Sigmoid colon (tissue), 7 donors: ENCODE data around the gene ABHD12. TPM values are rescaled to one million over a fixed set of nuclear protein-coding genes. Genes with fewer than 3 reads are reported as not detected.

ENCODE experiments used
- DNase-seq: peaks from one replicate; pipeline ENCODE4 v3.0.0-alpha.2; 2019
- H3K27ac ChIP-seq, 4 donors: fragments of 200-600 bp; sonication (generic); one replicate each; pipeline ENCODE4 v1.5.1; 2016 to 2019; ENCODE audit warnings: mild to moderate bottlenecking in 1 of 4
- H3K27me3 ChIP-seq, 3 donors: fragments of 200-600 bp; sonication (generic); one replicate each; pipeline ENCODE4 v1.5.1; 2019; ENCODE audit warnings: mild to moderate bottlenecking in 1 of 3
- H3K36me3 ChIP-seq, 4 donors: fragments of 200-600 bp; sonication (generic); one replicate each; pipeline ENCODE4 v1.5.1; 2016 to 2019
- H3K4me1 ChIP-seq, 4 donors: fragments of 200-600 bp; sonication (generic); one replicate each; pipeline ENCODE4 v1.5.1; 2017 to 2019
- H3K4me3 ChIP-seq, 4 donors: fragments of 200-600 bp; sonication (generic); one replicate each; pipeline ENCODE4 v1.5.1; 2017 to 2019; ENCODE audit warnings: mild to moderate bottlenecking in 2 of 4, moderate library complexity in 1 of 4
- H3K9me3 ChIP-seq, 4 donors: fragments of 200-600 bp in 3 of 4; sonication (generic) in 3 of 4; one replicate each; pipeline versions ENCODE4 v1.5.1 to v1.6.1; 2013 to 2019
- EP300 ChIP-seq, 4 donors: sonication (generic); formaldehyde crosslinking; IDR thresholded peaks; one replicate each; pipeline ENCODE4 v1.6.1; 2017; ENCODE audit warnings: antibody characterized with exemption in 4 of 4
- POLR2A ChIP-seq, 2 donors: fragments of 450-650 bp; IDR thresholded peaks; one replicate each; pipeline ENCODE4 v1.6.1; 2016; ENCODE audit warnings: antibody characterized with exemption in 2 of 2, mild to moderate bottlenecking in 2 of 2, moderate library complexity in 2 of 2
- POLR2AphosphoS5 ChIP-seq, 4 donors: sonication (generic); formaldehyde crosslinking; IDR thresholded peaks; one replicate each; pipeline ENCODE4 v1.6.1; 2017; ENCODE audit warnings: antibody characterized with exemption in 4 of 4
- WGBS, 2 donors: extraction: QIAGEN DNeasy Blood & Tissue Kit; methylation state at CpG; one replicate each; pipeline ENCODE4 v1.1.7; 2013; 5-methylcytosine and 5-hydroxymethylcytosine counted together
- intact Hi-C: fragments of 100-400 bp; cut with DNase I; formaldehyde crosslinking; loops from one replicate; pipeline ENCODE4 v1.15.1; 2023
- polyA plus RNA-seq, 3 donors: library from polyadenylated mRNA; stranded (reverse); fragments of 200-250 nt; gene quantifications; one replicate each; pipeline ENCODE4 v1.2.3, GENCODE V29; 2013
- total RNA-seq, 4 donors: library from RNA; depleted of rRNA; stranded (reverse); fragments of >200 nt; gene quantifications; one replicate each; pipeline ENCODE4 v1.1.0, GENCODE V29; 2016
- TF ChIP-seq, protein P1 (sequence below), 4 experiments: fragments of 450-650 bp in 3 of 4; fragments of 200-600 bp in 1 of 4; IDR thresholded peaks; one replicate each; pipeline ENCODE4 v1.5.1; 2016 to 2019; ENCODE audit warnings: antibody characterized with exemption in 4 of 4, mild to moderate bottlenecking in 3 of 4, moderate library complexity in 2 of 4
- donor health status: healthy with polysubstance abuse.
- donor health status: Bipolar disorder and iron deficiency.
- donor health status: healthy.

ABHD12 gene
- total and polyA plus RNA-seq, 7 donors = 18.9 to 49.0 (median 35.7) TPM

DNA sequence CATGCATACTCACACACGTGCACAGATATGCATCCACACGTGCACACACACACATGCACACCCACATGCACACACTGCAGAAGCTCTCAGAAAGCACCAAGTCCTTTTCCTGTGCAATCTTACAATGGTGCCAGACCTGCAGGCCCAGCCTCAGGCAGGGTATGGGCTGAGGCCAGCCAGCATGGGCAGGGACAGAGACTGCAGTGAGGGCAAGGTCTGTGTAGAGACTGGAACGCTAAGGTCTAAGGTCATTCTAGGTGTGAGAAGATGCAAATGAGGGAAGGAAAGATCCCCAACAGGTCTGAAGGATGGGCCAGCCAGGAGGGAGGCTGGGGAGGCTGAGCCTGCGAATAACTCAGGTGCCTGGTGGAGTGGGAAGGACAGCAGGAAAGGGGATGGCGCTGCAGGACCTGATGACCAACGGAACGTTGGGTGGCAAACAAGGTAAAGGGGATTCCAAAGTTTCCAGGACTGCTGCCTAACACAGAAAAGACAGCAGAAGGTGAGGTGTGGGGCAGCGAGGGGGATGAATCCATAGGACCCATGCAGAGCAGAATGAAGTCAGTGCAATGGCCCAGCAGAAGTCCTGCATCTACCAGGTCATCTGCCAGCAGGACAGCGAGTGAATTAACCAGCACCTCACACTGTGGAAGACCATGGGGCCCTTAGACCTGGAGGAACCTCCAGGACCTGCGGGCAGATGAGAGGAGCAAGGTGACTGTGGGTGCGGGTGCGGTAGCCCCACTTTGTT lies 67.0 kb downstream of the ABHD12 start:
- Histone ChIP-seq H3K9me3 (no peaks in the 10 kb centered on the region), H3K36me3 (peaks cover 0 to 29% (median 11%) of the 10 kb centered on the region in 4 donors), H3K4me1 (peaks cover 0 to 16% (median 8%) of the 10 kb centered on the region in 4 donors), H3K4me3 (no peak overlapping the region), H3K27ac (no peak overlapping the region), H3K27me3 (no peaks in the 10 kb centered on the region)
- intact Hi-C loops = no loop called here
- no peak for TF ChIP-seq POLR2AphosphoS5 (IDR thresholded peaks at IDR 0.05)
- TF ChIP-seq POLR2A (IDR thresholded peaks at IDR 0.05) = no peak
- TF ChIP-seq, protein P1, sequence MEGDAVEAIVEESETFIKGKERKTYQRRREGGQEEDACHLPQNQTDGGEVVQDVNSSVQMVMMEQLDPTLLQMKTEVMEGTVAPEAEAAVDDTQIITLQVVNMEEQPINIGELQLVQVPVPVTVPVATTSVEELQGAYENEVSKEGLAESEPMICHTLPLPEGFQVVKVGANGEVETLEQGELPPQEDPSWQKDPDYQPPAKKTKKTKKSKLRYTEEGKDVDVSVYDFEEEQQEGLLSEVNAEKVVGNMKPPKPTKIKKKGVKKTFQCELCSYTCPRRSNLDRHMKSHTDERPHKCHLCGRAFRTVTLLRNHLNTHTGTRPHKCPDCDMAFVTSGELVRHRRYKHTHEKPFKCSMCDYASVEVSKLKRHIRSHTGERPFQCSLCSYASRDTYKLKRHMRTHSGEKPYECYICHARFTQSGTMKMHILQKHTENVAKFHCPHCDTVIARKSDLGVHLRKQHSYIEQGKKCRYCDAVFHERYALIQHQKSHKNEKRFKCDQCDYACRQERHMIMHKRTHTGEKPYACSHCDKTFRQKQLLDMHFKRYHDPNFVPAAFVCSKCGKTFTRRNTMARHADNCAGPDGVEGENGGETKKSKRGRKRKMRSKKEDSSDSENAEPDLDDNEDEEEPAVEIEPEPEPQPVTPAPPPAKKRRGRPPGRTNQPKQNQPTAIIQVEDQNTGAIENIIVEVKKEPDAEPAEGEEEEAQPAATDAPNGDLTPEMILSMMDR (IDR thresholded peaks at IDR 0.05) = no peak
- no peak for TF ChIP-seq EP300 (IDR thresholded peaks at IDR 0.05)
- WGBS, 2 donors = 88 to 91% methylated on average over 12 of the region's 12 CpGs
- no peak for DNase-seq

DNA sequence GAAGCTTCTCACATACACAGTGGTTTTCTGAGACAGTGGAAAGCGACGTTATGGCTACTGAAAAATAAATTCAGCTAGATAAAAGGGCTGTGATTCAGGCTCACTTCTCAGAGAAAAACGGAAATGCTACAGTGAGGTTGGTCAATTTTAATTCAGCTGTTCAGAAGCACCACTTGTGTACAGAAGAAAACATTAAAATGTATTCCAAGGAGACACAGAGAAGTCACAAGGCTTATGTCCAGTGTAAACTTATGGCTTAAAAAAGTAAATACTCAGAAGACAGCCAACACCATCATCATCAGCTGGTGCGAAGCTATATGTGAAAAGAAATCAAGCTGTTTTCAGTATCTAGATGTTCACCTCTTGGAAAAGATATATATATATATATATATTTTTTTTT lies 68.6 kb downstream of the ABHD12 start:
- no peak for DNase-seq
- Histone ChIP-seq H3K4me3 (no peak overlapping the region), H3K9me3 (no peaks in the 10 kb centered on the region), H3K27me3 (no peaks in the 10 kb centered on the region), H3K36me3 (peaks cover 0 to 30% (median 11%) of the 10 kb centered on the region in 4 donors), H3K27ac (no peak overlapping the region), H3K4me1 (peaks cover 0 to 6% (median 0%) of the 10 kb centered on the region in 4 donors)
- 83 to 87% methylated on average over 4 of the region's 4 CpGs for WGBS, 2 donors
- TF ChIP-seq EP300 (IDR thresholded peaks at IDR 0.05) (no peak), POLR2A (IDR thresholded peaks at IDR 0.05) (no peak), POLR2AphosphoS5 (IDR thresholded peaks at IDR 0.05) (no peak)
- TF ChIP-seq, protein P1 (IDR thresholded peaks at IDR 0.05) = no peak
- intact Hi-C loops = no loop called here

DNA sequence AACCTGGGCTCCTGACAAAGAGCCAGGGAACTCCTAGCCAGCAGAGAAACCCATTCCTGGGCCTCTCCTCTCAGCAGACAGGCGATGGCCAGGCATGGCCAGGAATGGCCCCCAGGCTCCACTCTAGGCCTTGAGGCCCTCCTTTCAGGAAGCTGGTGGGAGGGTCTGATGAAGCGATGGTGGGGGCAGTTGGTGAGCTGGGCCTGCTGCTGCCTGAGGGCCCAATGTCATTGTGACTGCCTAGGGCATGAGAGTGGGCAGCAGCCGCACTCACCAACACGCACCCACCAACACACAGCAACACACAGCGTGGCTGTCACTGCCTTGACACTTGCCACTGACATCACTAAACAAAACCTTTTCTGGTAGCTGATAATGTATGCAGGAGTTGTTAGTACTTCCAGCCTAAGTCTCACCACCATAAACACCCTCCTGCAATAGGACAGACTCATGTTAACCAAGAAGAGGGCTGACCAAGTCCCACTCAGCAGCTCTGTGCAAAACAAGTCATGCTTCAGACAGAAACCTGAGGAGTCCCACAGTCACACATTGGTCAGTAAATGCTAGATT lies 69.3 kb downstream of the ABHD12 start:
- peaks cover 0 to 36% (median 11%) of the 10 kb centered on the region in 4 donors for H3K36me3 ChIP-seq
- H3K9me3 ChIP-seq = no peaks in the 10 kb centered on the region
- peak; percentile 44 for DNase-seq
- no peaks in the 10 kb centered on the region for H3K27me3 ChIP-seq
- intact Hi-C loops = no loop called here
- 91 to 95% methylated on average over 5 of the region's 5 CpGs for WGBS, 2 donors
- H3K4me1 ChIP-seq = peaks cover 0 to 6% (median 0%) of the 10 kb centered on the region in 4 donors
- TF ChIP-seq POLR2A (IDR thresholded peaks at IDR 0.05) (no peak), POLR2AphosphoS5 (IDR thresholded peaks at IDR 0.05) (no peak), EP300 (IDR thresholded peaks at IDR 0.05) (no peak)
- TF ChIP-seq, protein P1 (IDR thresholded peaks at IDR 0.05) = no peak
- no peak overlapping the region for H3K4me3 ChIP-seq
- H3K27ac ChIP-seq = no peak overlapping the region

DNA sequence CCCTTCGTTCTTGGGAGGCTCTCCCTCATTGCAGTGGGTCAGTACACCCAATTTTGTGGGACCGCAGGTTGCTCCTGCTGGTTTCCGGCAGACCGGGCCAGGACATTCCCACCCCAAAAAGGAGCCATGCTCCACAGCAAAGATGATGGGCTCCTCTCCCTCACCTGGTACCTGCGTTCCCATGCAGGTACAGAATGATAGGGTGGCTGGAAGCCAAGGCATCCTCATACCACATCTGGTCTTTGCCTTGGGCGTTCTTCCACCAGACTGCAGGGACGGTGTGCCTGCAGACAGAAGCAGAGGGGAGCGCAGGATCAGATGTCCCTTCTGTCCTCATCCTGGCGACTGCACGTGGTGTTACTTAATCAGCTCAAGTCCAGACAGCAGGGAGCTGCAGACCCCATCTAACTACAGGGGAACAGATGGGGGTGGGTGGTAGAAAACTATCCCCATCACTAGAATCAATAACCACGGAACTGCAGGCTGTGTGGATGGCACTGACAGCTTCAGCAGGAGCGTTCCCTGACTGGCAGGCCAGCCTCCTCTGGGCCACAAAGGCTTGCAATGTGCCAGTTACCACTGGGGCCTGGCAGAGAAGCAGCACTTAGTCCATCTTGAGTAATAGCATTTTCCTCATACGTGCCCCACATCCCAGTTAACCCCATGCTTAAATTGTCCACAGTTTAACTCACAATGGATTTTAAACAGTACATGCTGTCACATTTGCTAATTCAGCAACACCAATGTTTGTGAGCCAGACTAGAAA lies 70.4 kb downstream of the ABHD12 start:
- intact Hi-C loops = no loop called here
- no peak overlapping the region for H3K27ac ChIP-seq
- TF ChIP-seq, protein P1 (IDR thresholded peaks at IDR 0.05) = no peak
- TF ChIP-seq POLR2AphosphoS5 (IDR thresholded peaks at IDR 0.05) (no peak), POLR2A (IDR thresholded peaks at IDR 0.05) (no peak), EP300 (IDR thresholded peaks at IDR 0.05) (no peak)
- peak; percentile 48 for DNase-seq
- WGBS, 2 donors = 86 to 93% methylated on average over 13 of the region's 13 CpGs
- H3K4me3 ChIP-seq = no peak overlapping the region
- no peaks in the 10 kb centered on the region for H3K27me3 ChIP-seq
- no peaks in the 10 kb centered on the region for H3K9me3 ChIP-seq
- peaks cover 0 to 36% (median 11%) of the 10 kb centered on the region in 4 donors for H3K36me3 ChIP-seq
- peaks cover 0 to 6% (median 0%) of the 10 kb centered on the region in 4 donors for H3K4me1 ChIP-seq
